HAP-1 (cell line): ENCODE measurements around the gene SETD3.

Experiments
- DNase-seq, 2 experiments: peaks; one replicate each; pipeline ENCODE4 v3.0.0-alpha.2; 2016 to 2020; ENCODE audit warnings: low spot score in 2 of 2
- H3K27me3 ChIP-seq: fragments of 250-450 bp; sonication (Bioruptor Pico); 2 replicates; pipeline ENCODE4 v1.5.1; 2020; ENCODE audit warnings: low read depth, mild to moderate bottlenecking, moderate library complexity
- H3K36me3 ChIP-seq: fragments of 250-450 bp; sonication (Bioruptor Pico); replicated peaks from 2 replicates; pipeline ENCODE4 v1.5.1; 2020; ENCODE audit warnings: mild to moderate bottlenecking
- H3K4me1 ChIP-seq: fragments of 250-450 bp; sonication (Bioruptor Pico); 2 replicates; pipeline ENCODE4 v1.5.1; 2020; ENCODE audit warnings: mild to moderate bottlenecking
- H3K4me3 ChIP-seq: fragments of 250-450 bp; sonication (Bioruptor Pico); 2 replicates; pipeline ENCODE4 v1.5.1; 2020; ENCODE audit warnings: mild to moderate bottlenecking, moderate library complexity
- H3K9me3 ChIP-seq: fragments of 250-450 bp; sonication (Bioruptor Pico); 2 replicates; pipeline ENCODE4 v1.5.1; 2020; ENCODE audit warnings: mild to moderate bottlenecking, moderate library complexity
- in situ Hi-C: fragments of 300-500 bp; cut with MboI; formaldehyde crosslinking; loops from 3 replicates; pipeline ENCODE4 v1.14.3; 2020; ENCODE audit warnings: low sequenced_read_pairs, inconsistent platforms, mixed read lengths

Gene SETD3

GRCh38 chr14:99502989-99503421, 22.3 kb upstream of the SETD3 start:
- no peaks in the 10 kb centered on the region for H3K27me3 ChIP-seq
- no peak overlapping the region for H3K4me3 ChIP-seq
- in situ Hi-C loops, result no loop called here
- no peak for DNase-seq
- H3K4me1 ChIP-seq, result no peaks in the 10 kb centered on the region
- H3K9me3 ChIP-seq, result no peaks in the 10 kb centered on the region
- peaks cover 80% of the 10 kb centered on the region for H3K36me3 ChIP-seq

GRCh38 chr14:99497894-99498293, 17.2 kb upstream of the SETD3 start:
- in situ Hi-C loops, result no loop called here
- Histone ChIP-seq H3K9me3 (no peaks in the 10 kb centered on the region), H3K36me3 (peaks cover 68% of the 10 kb centered on the region), H3K4me1 (no peaks in the 10 kb centered on the region), H3K4me3 (no peak overlapping the region), H3K27me3 (no peaks in the 10 kb centered on the region)
- no peak for DNase-seq

- H3K36me3 ChIP-seq, result peaks cover 65% of the 10 kb centered on the region
- no peaks in the 10 kb centered on the region for H3K27me3 ChIP-seq
- in situ Hi-C loops, result no loop called here
- H3K4me3 ChIP-seq, result no peak overlapping the region
- H3K9me3 ChIP-seq, result no peaks in the 10 kb centered on the region
- H3K4me1 ChIP-seq, result no peaks in the 10 kb centered on the region
- DNase-seq, result no peak
These were observed 16.7 kb upstream of the SETD3 start for GRCh38 chr14:99497341-99497740.

- H3K9me3 ChIP-seq, result no peaks in the 10 kb centered on the region
- H3K36me3 ChIP-seq, result no peaks in the 10 kb centered on the region
- in situ Hi-C loops, result no loop called here
- DNase-seq, result no peak
- no peak overlapping the region for H3K4me3 ChIP-seq
- H3K27me3 ChIP-seq, result no peaks in the 10 kb centered on the region
- peaks cover 6% of the 10 kb centered on the region for H3K4me1 ChIP-seq
These were observed 3.4 kb upstream of the SETD3 start for GRCh38 chr14:99484106-99484505.

GRCh38 chr14:99481745-99482099, 1.1 kb upstream of the SETD3 start:
- H3K4me3 ChIP-seq, result peak overlapping the region; percentile 96
- H3K4me1 ChIP-seq, result peaks cover 12% of the 10 kb centered on the region
- in situ Hi-C loops, result no loop called here
- no peaks in the 10 kb centered on the region for H3K36me3 ChIP-seq
- peak; percentile 21 to 23 for DNase-seq
- no peaks in the 10 kb centered on the region for H3K9me3 ChIP-seq
- H3K27me3 ChIP-seq, result no peaks in the 10 kb centered on the region

- peak; percentile 99 to 100 for DNase-seq
- H3K4me3 ChIP-seq, result peak within 1 kb of the TSS; percentile 96
- H3K4me1 ChIP-seq, result peaks cover 12% of the 10 kb centered on the region
- in situ Hi-C loops, result no loop called here
- no peaks in the 10 kb centered on the region for H3K36me3 ChIP-seq
- H3K27me3 ChIP-seq, result no peaks in the 10 kb centered on the region
- H3K9me3 ChIP-seq, result no peaks in the 10 kb centered on the region
These were observed 472 bp upstream of the SETD3 start, which contains the start of gene CCNK for GRCh38 chr14:99480917-99481744. CCNK (plus strand) TSS chr14:99481409; CDS start chr14:99492678, 11,269 bp downstream.

GRCh38 chr14:99479160-99479905, 1.3 kb downstream of the SETD3 start:
- peak overlapping the region; percentile 96 for H3K4me3 ChIP-seq
- no peaks in the 10 kb centered on the region for H3K27me3 ChIP-seq
- in situ Hi-C loops, result no loop called here
- no peaks in the 10 kb centered on the region for H3K9me3 ChIP-seq
- peaks cover 21% of the 10 kb centered on the region for H3K4me1 ChIP-seq
- H3K36me3 ChIP-seq, result no peaks in the 10 kb centered on the region
- no peak for DNase-seq

- Histone ChIP-seq H3K9me3 (no peaks in the 10 kb centered on the region), H3K27me3 (no peaks in the 10 kb centered on the region), H3K4me3 (peak overlapping the region; percentile 96), H3K36me3 (no peaks in the 10 kb centered on the region), H3K4me1 (peaks cover 21% of the 10 kb centered on the region)
- in situ Hi-C loops, result no loop called here
- DNase-seq, result peak in 1 of 2 experiments; percentile 12
These were observed 2.5 kb downstream of the SETD3 start for GRCh38 chr14:99478128-99478527.

GRCh38 chr14:99476864-99477263, 3.8 kb downstream of the SETD3 start:
- H3K9me3 ChIP-seq, result no peaks in the 10 kb centered on the region
- H3K4me1 ChIP-seq, result peaks cover 15% of the 10 kb centered on the region
- H3K4me3 ChIP-seq, result no peak overlapping the region
- in situ Hi-C loops, result no loop called here
- DNase-seq, result no peak
- H3K36me3 ChIP-seq, result no peaks in the 10 kb centered on the region
- H3K27me3 ChIP-seq, result no peaks in the 10 kb centered on the region

GRCh38 chr14:99475660-99476059, 5.0 kb downstream of the SETD3 start:
- Histone ChIP-seq H3K9me3 (no peaks in the 10 kb centered on the region), H3K27me3 (no peaks in the 10 kb centered on the region), H3K4me3 (no peak overlapping the region), H3K4me1 (peaks cover 15% of the 10 kb centered on the region), H3K36me3 (no peaks in the 10 kb centered on the region)
- in situ Hi-C loops, result no loop called here
- DNase-seq, result no peak

GRCh38 chr14:99475179-99475578, 5.5 kb downstream of the SETD3 start:
- Histone ChIP-seq H3K4me1 (peaks cover 15% of the 10 kb centered on the region), H3K9me3 (no peaks in the 10 kb centered on the region), H3K36me3 (no peaks in the 10 kb centered on the region), H3K4me3 (no peak overlapping the region), H3K27me3 (no peaks in the 10 kb centered on the region)
- in situ Hi-C loops, result no loop called here
- DNase-seq, result peak; percentile 20 to 27

GRCh38 chr14:99473458-99473857, 7.2 kb downstream of the SETD3 start:
- Histone ChIP-seq H3K9me3 (no peaks in the 10 kb centered on the region), H3K4me1 (peaks cover 15% of the 10 kb centered on the region), H3K4me3 (no peak overlapping the region), H3K27me3 (no peaks in the 10 kb centered on the region), H3K36me3 (no peaks in the 10 kb centered on the region)
- in situ Hi-C loops, result no loop called here
- no peak for DNase-seq

GRCh38 chr14:99472937-99473336, 7.7 kb downstream of the SETD3 start:
- no peaks in the 10 kb centered on the region for H3K27me3 ChIP-seq
- DNase-seq, result no peak
- H3K4me1 ChIP-seq, result peaks cover 10% of the 10 kb centered on the region
- H3K4me3 ChIP-seq, result no peak overlapping the region
- H3K36me3 ChIP-seq, result no peaks in the 10 kb centered on the region
- no peaks in the 10 kb centered on the region for H3K9me3 ChIP-seq
- in situ Hi-C loops, result no loop called here

- H3K4me1 ChIP-seq, result peaks cover 8% of the 10 kb centered on the region; the same call in 1 of the 2 replicates
- no peaks in the 10 kb centered on the region for H3K27me3 ChIP-seq
- no peak for DNase-seq
- in situ Hi-C loops, result no loop called here
- no peak overlapping the region for H3K4me3 ChIP-seq
- no peaks in the 10 kb centered on the region for H3K36me3 ChIP-seq
- H3K9me3 ChIP-seq, result no peaks in the 10 kb centered on the region
These were observed 8.9 kb downstream of the SETD3 start for GRCh38 chr14:99471731-99472130.
